HepG2 (cell line): Measurements from ENCODE around the gene TBKBP1. TPM values are rescaled to one million over a fixed set of nuclear protein-coding genes. Genes with fewer than 3 reads are reported as not detected.

Experiments used
- ATAC-seq: fragments of 200-7000 bp; cut with Tn5 transposase; 3 replicates; pipeline ENCODE4 v1.9.1; 2020; ENCODE audit warnings: mild to moderate bottlenecking, moderate library complexity
- BruUV-seq: library from RNA; stranded (reverse); fragments of 400-500 nt; replicated peaks from 2 replicates; lab custom pipeline; 2021; lab: Mats Ljungman, UMichigan
- CTCF ChIA-PET: fragments of 300-600 bp; formaldehyde crosslinking; extraction: SDS; loops from one replicate; lab custom pipeline; 2021; ENCODE audit warnings: low total read pairs, inconsistent platforms, low intra/inter-chr PET ratio; lab: Yijun Ruan, JAX
- POLR2A ChIA-PET: fragments of 350-600 bp; sonication (Branson Sonifier 250); formaldehyde crosslinking; loops from one replicate; lab custom pipeline; 2020; ENCODE audit warnings: antibody characterized with exemption, inconsistent platforms; lab: Yijun Ruan, JAX
- DNase-seq: peaks from one replicate; pipeline ENCODE4 v3.0.0-alpha.2; 2015; ENCODE audit warnings: low spot score
- FAIRE-seq: peaks from 3 replicates; lab custom pipeline; 2011; peaks lifted over from hg19 to GRCh38; lab: Jason Lieb, UNC
- H2AFZ ChIP-seq: one replicate; pipeline ENCODE4 v1.6.1; 2011; ENCODE audit warnings: low read length, inconsistent platforms
- H3K27ac ChIP-seq: fragments of 300-600 bp; 3 replicates; pipeline ENCODE4 v1.8.0; 2011; ENCODE audit warnings: mixed run types, mild to moderate bottlenecking, mixed read lengths, low read length, inconsistent platforms; ENCODE audit not compliant: insufficient read depth; ENCODE audit errors: extremely low read length
- H3K27me3 ChIP-seq, 2 experiments: fragments of 200-600 bp in 1 of 2; 2 replicates in 1 of 2; 3 replicates in 1 of 2; pipeline versions ENCODE4 v1.6.0 to v1.8.0; 2011; ENCODE audit warnings: low read length in 2 of 2, mild to moderate bottlenecking in 2 of 2, moderate library complexity in 2 of 2, inconsistent platforms in 1 of 2; ENCODE audit not compliant: insufficient read depth in 2 of 2, control insufficient read depth in 1 of 2
- H3K36me3 ChIP-seq, 2 experiments: fragments of 200-600 bp in 1 of 2; replicated peaks in 1 of 2; 2 replicates in 1 of 2; 3 replicates in 1 of 2; pipeline versions ENCODE4 v1.5.1 to v1.8.0; 2011; ENCODE audit warnings: low read length in 2 of 2, inconsistent platforms in 1 of 2; ENCODE audit not compliant: insufficient read depth in 2 of 2, control insufficient read depth in 1 of 2
- H3K4me1 ChIP-seq: 2 replicates; pipeline ENCODE4 v1.5.1; 2012; ENCODE audit warnings: low read length, inconsistent platforms; ENCODE audit not compliant: insufficient read depth
- H3K4me2 ChIP-seq: 2 replicates; pipeline ENCODE4 v1.6.0; 2011; ENCODE audit warnings: low read depth, low read length, inconsistent platforms
- H3K4me3 ChIP-seq, 3 experiments: fragments of 200-600 bp in 1 of 3; sonication (generic), shearing (Covaris generic) in 1 of 3; replicated peaks in 1 of 3; 2 replicates each; pipeline ENCODE4 v1.5.1; 2011 to 2016; ENCODE audit warnings: low read length in 3 of 3, inconsistent platforms in 2 of 3, low read depth in 2 of 3, mild to moderate bottlenecking in 2 of 3, control low read depth in 1 of 3, mixed read lengths in 1 of 3; ENCODE audit not compliant: insufficient read depth in 1 of 3
- H3K79me2 ChIP-seq: one replicate; pipeline ENCODE4 v1.6.1; 2011; ENCODE audit warnings: low read length, inconsistent platforms; ENCODE audit not compliant: insufficient read depth
- H3K9ac ChIP-seq: 2 replicates; pipeline ENCODE4 v1.6.0; 2011; ENCODE audit warnings: mild to moderate bottlenecking, low read depth, low read length, inconsistent platforms; ENCODE audit not compliant: insufficient read depth
- H3K9me3 ChIP-seq: 2 replicates; pipeline ENCODE4 v1.5.1; 2012; ENCODE audit warnings: mild to moderate bottlenecking, low read length
- H4K20me1 ChIP-seq: 2 replicates; pipeline ENCODE4 v1.6.0; 2011; ENCODE audit warnings: inconsistent platforms, mild to moderate bottlenecking, low read length, moderate library complexity; ENCODE audit not compliant: insufficient read depth
- FOSL1 ChIP-seq: sonication (generic); formaldehyde crosslinking; IDR thresholded peaks from 2 replicates; pipeline ENCODE4 v1.9.0; 2021; ENCODE audit warnings: missing genetic modification reagents, borderline replicate concordance
- GATAD2A ChIP-seq: IDR thresholded peaks from 2 replicates; pipeline ENCODE4 v1.6.1; 2016
- RXRA ChIP-seq: sonication (generic); formaldehyde crosslinking; IDR thresholded peaks from 2 replicates; pipeline ENCODE4 v1.5.1; 2020; ENCODE audit warnings: missing genetic modification reagents
- SNAPC2 ChIP-seq: sonication (generic); formaldehyde crosslinking; IDR thresholded peaks from 2 replicates; pipeline ENCODE4 v1.8.1; 2022; ENCODE audit warnings: mild to moderate bottlenecking, missing genetic modification reagents
- SP1 ChIP-seq, 2 experiments: fragments of 450-650 bp in 1 of 2; sonication (generic) in 1 of 2; formaldehyde crosslinking in 1 of 2; IDR thresholded peaks; 2 replicates each; pipeline versions ENCODE4 v1.4.0 to v1.6.1; 2016 to 2020; ENCODE audit warnings: missing genetic modification reagents in 1 of 2
- TCF7 ChIP-seq: sonication (generic); IDR thresholded peaks from 2 replicates; pipeline ENCODE4 v1.6.1; 2016; ENCODE audit warnings: antibody characterized with exemption, low read depth
- ZMYM4 ChIP-seq: sonication (generic); formaldehyde crosslinking; IDR thresholded peaks from 2 replicates; pipeline ENCODE4 v1.8.1; 2023; ENCODE audit warnings: mild to moderate bottlenecking, missing genetic modification reagents
- ZNF224 ChIP-seq: sonication (generic); formaldehyde crosslinking; IDR thresholded peaks from 2 replicates; pipeline ENCODE4 v1.5.0; 2020; ENCODE audit warnings: mild to moderate bottlenecking, missing genetic modification reagents
- ZNF225 ChIP-seq: sonication (generic); formaldehyde crosslinking; IDR thresholded peaks from 2 replicates; pipeline ENCODE4 v1.4.0; 2020; ENCODE audit warnings: mild to moderate bottlenecking, missing genetic modification reagents
- ZNF253 ChIP-seq: sonication (generic); formaldehyde crosslinking; IDR thresholded peaks from 2 replicates; pipeline ENCODE4 v1.8.0; 2022; ENCODE audit warnings: mild to moderate bottlenecking, missing genetic modification reagents, borderline replicate concordance
- ZNF333 ChIP-seq: sonication (generic); formaldehyde crosslinking; IDR thresholded peaks from 2 replicates; pipeline ENCODE4 v1.4.0; 2020; ENCODE audit warnings: mild to moderate bottlenecking, missing genetic modification reagents, borderline replicate concordance
- WGBS: methylation state at CpG from one replicate; pipeline ENCODE4 v1.1.6; 2017; ENCODE audit warnings: low lambda C conversion rate; 5-methylcytosine and 5-hydroxymethylcytosine counted together
- in situ Hi-C: cut with HindIII; loops from 2 replicates; pipeline ENCODE4 v1.10.0; 2017; ENCODE audit warnings: low pct_unique_long_range_greater_than_20kb; ENCODE audit not compliant: extremely low pct_ligation_motif_present
- intact Hi-C: fragments of 100-400 bp; cut with micrococcal nuclease; formaldehyde crosslinking; loops from one replicate; pipeline ENCODE4 v1.10.0; 2022; ENCODE audit not compliant: unreplicated experiment
- polyA plus RNA-seq, 8 experiments: library from polyadenylated mRNA; depleted of rRNA in 3 of 8; stranded (reverse) in 7 of 8; unstranded in 1 of 8; fragments of >200 nt; fragmentation: Illumina TruSeq in 4 of 8; extraction: Trizol in 4 of 8; gene quantifications; 2 replicates each; pipeline versions ENCODE4 v1.2.1 to v1.2.3, GENCODE V29; 2011 to 2016; ENCODE audit warnings: low read depth in 4 of 8, missing spikeins in 1 of 8, mixed read lengths in 1 of 8; ENCODE audit not compliant: insufficient read depth in 1 of 8
- total RNA-seq, 5 experiments: library from RNA; depleted of rRNA; stranded (reverse); fragments of >200 nt; fragmentation: Illumina TruSeq; extraction: Trizol; gene quantifications; 2 replicates each; pipeline ENCODE4 v1.2.3, GENCODE V29; 2016; ENCODE audit warnings: low read depth in 1 of 5
- TF ChIP-seq, protein P1 (sequence below): sonication (generic); formaldehyde crosslinking; IDR thresholded peaks from 2 replicates; pipeline ENCODE4 v1.9.0; 2021; ENCODE audit warnings: missing genetic modification reagents, borderline replicate concordance
- TF ChIP-seq, protein P2 (sequence below): sonication (generic); formaldehyde crosslinking; conservative IDR thresholded peaks from 2 replicates; pipeline ENCODE4 v1.8.0; 2022; ENCODE audit warnings: missing genetic modification reagents
- TF ChIP-seq, protein P3 (sequence below): sonication (generic); formaldehyde crosslinking; IDR thresholded peaks from 2 replicates; pipeline ENCODE4 v1.5.0; 2020; ENCODE audit warnings: missing genetic modification reagents

TBKBP1 gene
- total and polyA plus RNA-seq, 2 of the 13 experiments (the other 11 are each of a cell fraction or from before 2014, with no cell fraction given): 2.6 to 7.0 TPM

DNA sequence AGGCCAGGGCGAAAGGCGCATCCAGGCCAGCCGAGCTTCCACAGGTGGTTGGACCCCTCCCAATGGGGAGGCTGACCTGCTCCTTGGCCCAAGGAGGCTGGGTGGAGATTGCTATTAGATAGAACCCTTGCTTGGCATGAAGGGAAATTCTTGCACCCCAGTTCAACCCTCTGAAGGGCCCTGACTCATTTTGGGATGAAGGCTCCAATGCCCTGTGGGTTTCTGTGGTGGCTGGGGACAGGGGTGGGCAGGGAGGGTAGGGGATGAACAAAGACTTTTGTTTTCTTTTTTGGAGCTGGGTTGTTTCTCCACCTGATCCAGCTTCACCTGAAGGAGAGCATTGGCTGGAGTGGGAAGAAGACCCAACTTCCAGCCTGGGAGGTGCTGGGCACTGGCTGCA lies 22.4 kb downstream of the TBKBP1 start:
- TF ChIP-seq ZNF224 (CRISPR knock-in tag) (no peak), TCF7 (no peak), ZMYM4 (CRISPR knock-in tag) (no peak), SNAPC2 (CRISPR knock-in tag) (no peak), ZNF225 (no peak), ZNF333 (CRISPR knock-in tag) (no peak), GATAD2A (CRISPR knock-in tag) (no peak), ZNF253 (CRISPR knock-in tag) (no peak), FOSL1 (CRISPR knock-in tag) (no peak), RXRA (no peak), SP1 (IDR thresholded peaks at IDR 0.05) (no peak), SP1 (CRISPR knock-in tag; IDR thresholded peaks at IDR 0.05) (no peak)
- TF ChIP-seq, protein P1, sequence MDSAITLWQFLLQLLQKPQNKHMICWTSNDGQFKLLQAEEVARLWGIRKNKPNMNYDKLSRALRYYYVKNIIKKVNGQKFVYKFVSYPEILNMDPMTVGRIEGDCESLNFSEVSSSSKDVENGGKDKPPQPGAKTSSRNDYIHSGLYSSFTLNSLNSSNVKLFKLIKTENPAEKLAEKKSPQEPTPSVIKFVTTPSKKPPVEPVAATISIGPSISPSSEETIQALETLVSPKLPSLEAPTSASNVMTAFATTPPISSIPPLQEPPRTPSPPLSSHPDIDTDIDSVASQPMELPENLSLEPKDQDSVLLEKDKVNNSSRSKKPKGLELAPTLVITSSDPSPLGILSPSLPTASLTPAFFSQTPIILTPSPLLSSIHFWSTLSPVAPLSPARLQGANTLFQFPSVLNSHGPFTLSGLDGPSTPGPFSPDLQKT: no peak
- TF ChIP-seq, protein P2, sequence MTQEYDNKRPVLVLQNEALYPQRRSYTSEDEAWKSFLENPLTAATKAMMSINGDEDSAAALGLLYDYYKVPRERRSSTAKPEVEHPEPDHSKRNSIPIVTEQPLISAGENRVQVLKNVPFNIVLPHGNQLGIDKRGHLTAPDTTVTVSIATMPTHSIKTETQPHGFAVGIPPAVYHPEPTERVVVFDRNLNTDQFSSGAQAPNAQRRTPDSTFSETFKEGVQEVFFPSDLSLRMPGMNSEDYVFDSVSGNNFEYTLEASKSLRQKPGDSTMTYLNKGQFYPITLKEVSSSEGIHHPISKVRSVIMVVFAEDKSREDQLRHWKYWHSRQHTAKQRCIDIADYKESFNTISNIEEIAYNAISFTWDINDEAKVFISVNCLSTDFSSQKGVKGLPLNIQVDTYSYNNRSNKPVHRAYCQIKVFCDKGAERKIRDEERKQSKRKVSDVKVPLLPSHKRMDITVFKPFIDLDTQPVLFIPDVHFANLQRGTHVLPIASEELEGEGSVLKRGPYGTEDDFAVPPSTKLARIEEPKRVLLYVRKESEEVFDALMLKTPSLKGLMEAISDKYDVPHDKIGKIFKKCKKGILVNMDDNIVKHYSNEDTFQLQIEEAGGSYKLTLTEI (CRISPR knock-in tag): no peak
- TF ChIP-seq, protein P3, sequence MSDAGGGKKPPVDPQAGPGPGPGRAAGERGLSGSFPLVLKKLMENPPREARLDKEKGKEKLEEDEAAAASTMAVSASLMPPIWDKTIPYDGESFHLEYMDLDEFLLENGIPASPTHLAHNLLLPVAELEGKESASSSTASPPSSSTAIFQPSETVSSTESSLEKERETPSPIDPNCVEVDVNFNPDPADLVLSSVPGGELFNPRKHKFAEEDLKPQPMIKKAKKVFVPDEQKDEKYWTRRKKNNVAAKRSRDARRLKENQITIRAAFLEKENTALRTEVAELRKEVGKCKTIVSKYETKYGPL (CRISPR knock-in tag): no peak
- Histone ChIP-seq H3K27me3 (peaks cover 18 to 77% of the 10 kb centered on the region in 2 experiments), H3K79me2 (no peaks in the 10 kb centered on the region), H3K4me3 (no peak overlapping the region), H3K4me2 (no peak overlapping the region), H3K9ac (no peak overlapping the region), H4K20me1 (no peaks in the 10 kb centered on the region), H3K36me3 (no peaks in the 10 kb centered on the region), H2AFZ (no peak overlapping the region), H3K9me3 (no peaks in the 10 kb centered on the region), H3K27ac (no peak overlapping the region), H3K4me1 (peaks cover 25% of the 10 kb centered on the region)
- intact Hi-C loops (no loop called here), in situ Hi-C loops (no loop called here)
- ChIA-PET CTCF (no interaction called here), POLR2A (no interaction called here)
- ATAC-seq: no peak
- 4% methylated on average over 3 of the region's 3 CpGs for WGBS
- DNase-seq: no peak
- FAIRE-seq: no peak
- no TSS peak for BruUV-seq
